Measurements from ENCODE around the gene MROH2A.

MROH2A gene

GRCh38 chr2:233835230-233836186 lies 57.4 kb downstream of the MROH2A start:
- no peak for DNase-seq (ENCODE audit: low read depth)

GRCh38 chr2:233836359-233836758 lies 58.2 kb downstream of the MROH2A start:
- DNase-seq (ENCODE audit: low read depth) = no peak

- DNase-seq (ENCODE audit: low read depth) = no peak
Measured at GRCh38 chr2:233837694-233838229, 59.6 kb downstream of the MROH2A start.

GRCh38 chr2:233838251-233838650 lies 60.1 kb downstream of the MROH2A start:
- DNase-seq (ENCODE audit: low read depth) = no peak

- no peak for DNase-seq (ENCODE audit: low read depth)
Measured at GRCh38 chr2:233838726-233839446, 60.8 kb downstream of the MROH2A start.

- DNase-seq (ENCODE audit: low read depth) = no peak
Measured at GRCh38 chr2:233839447-233839820, 61.3 kb downstream of the MROH2A start.

- DNase-seq (ENCODE audit: low read depth) = no peak
Measured at GRCh38 chr2:233840520-233840919, 62.4 kb downstream of the MROH2A start.

- DNase-seq (ENCODE audit: low read depth) = no peak
Measured at GRCh38 chr2:233841183-233841582, 63.1 kb downstream of the MROH2A start.

GRCh38 chr2:233844064-233844807 lies 66.1 kb downstream of the MROH2A start:
- DNase-seq (ENCODE audit: low read depth) = no peak

GRCh38 chr2:233844836-233845235 lies 66.7 kb downstream of the MROH2A start:
- no peak for DNase-seq (ENCODE audit: low read depth)

- no peak for DNase-seq (ENCODE audit: low read depth)
Measured at GRCh38 chr2:233845301-233846060, 67.4 kb downstream of the MROH2A start.

- DNase-seq (ENCODE audit: low read depth) = no peak
Measured at GRCh38 chr2:233846387-233847247, 68.5 kb downstream of the MROH2A start.

GRCh38 chr2:233847248-233847898 lies 69.2 kb downstream of the MROH2A start:
- DNase-seq (ENCODE audit: low read depth) = no peak

GRCh38 chr2:233848276-233848675 lies 70.1 kb downstream of the MROH2A start:
- DNase-seq (ENCODE audit: low read depth) = no peak

- no peak for DNase-seq (ENCODE audit: low read depth)
Measured at GRCh38 chr2:233849607-233850271, 71.6 kb downstream of the MROH2A start.

GRCh38 chr2:233850745-233851144 lies 72.6 kb downstream of the MROH2A start:
- DNase-seq (ENCODE audit: low read depth) = no peak

GRCh38 chr2:233851169-233851568 lies 73.0 kb downstream of the MROH2A start:
- no peak for DNase-seq (ENCODE audit: low read depth)

- DNase-seq (ENCODE audit: low read depth) = no peak
Measured at GRCh38 chr2:233852056-233852455, 73.9 kb downstream of the MROH2A start.

- no peak for DNase-seq (ENCODE audit: low read depth)
Measured at GRCh38 chr2:233853353-233853752, 75.2 kb downstream of the MROH2A start.
